Muscle of arm (tissue), 12 donors: ENCODE data around the gene SHC2. TPM values are rescaled to one million over a fixed set of nuclear protein-coding genes. Genes with fewer than 3 reads are reported as not detected.
"Not testable (repeated sequence)": the region's sequence is repeated elsewhere in the genome, so short reads cannot be mapped to it uniquely, and the experiment has no call there.

ENCODE experiments used
- DNase-seq: peaks from one replicate; pipeline ENCODE4 v3.0.0-alpha.2; 2013
- polyA plus RNA-seq, 12 donors: library from polyadenylated mRNA; unstranded; fragments of 120-200 nt; gene quantifications; one replicate each; pipeline ENCODE4 v1.2.1, GENCODE V29; 2013; ENCODE audit not compliant: insufficient read length in 12 of 12

The SHC2 gene
- polyA plus RNA-seq, 12 donors: 19.9 to 49.3 (median 27.0) TPM; not detected in 1

DNA sequence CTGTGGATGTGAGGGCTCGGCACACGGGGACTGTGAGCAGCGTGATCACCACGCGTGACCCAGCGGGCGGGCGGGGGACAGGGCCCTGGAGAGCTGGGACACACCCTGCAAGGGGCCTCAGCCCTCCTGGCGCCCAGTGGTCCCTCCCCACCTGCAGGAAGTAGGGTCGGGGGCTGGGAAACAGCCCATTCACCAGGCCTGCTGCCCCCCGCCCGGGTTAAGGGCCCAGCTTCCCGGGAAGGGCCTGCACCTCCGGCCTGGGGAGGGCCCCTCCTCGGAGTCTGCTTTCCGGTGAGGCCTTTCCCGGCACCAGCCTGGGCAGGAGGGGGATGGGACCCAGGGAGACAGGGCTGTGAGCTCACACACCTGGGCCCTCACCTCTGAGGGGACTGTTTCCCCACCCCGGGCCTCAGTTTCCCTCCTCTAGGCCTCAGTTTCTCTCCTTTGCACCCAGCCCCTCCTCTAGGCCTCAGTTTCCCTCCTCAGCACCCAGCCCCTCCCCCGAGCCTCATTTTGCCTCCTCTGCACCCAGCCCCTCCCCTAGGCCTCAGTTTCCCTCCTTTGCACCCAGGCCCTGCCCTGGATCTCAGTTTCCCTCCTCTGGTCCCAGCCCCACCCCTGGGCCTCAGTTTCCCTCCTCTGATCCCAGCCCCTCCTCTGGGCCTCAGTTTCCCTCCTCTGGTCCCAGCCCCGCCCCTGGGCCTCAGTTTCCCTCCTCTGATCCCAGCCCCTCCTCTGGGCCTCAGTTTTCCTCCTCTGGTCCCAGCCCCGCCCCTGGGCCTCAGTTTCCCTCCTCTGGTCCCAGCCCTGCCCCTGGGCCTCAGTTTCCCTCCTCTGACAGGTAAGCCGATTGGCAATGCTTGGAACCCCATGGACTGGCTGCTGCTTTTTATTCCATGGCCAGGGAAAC, 33.6 kb upstream of the SHC2 start:
- DNase-seq: no peak

DNA sequence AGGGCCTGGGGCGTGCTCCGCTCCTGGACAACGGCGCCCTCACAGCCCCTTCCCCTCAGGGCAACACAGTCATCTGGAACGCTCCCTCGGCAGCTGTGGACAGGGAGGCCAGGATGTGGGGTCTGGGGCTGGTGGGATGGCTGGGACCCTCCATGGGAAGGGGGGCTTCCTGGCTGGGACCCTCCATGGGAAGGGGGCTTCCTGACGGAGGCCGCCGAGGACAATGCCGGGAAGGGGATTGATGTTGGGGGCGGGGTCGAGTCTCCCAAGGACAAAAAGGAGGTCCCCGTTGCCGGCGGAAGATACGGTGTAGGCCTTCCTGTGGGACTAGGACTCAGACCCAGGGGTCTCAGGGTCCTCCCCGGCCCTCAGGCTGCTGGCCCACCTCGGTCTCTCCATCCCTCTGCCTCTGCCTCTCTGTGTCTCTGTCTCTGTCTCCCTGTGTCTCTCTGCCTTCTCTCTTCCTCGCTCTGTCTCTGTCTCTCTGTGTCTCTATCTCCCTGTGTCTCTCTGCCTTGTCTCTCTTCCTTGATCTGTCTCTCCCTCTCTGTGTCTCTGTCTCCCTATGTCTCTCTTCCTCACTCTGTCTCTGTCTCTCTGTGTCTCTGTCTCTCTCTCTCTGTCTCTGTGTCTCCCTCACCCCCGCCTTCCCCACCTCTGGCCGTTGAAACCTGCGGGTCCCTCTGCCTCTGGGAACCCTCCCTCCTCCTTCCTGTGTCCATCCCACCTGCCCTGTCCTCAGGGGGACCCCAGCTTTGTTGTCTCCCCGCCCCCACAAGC, 32.7 kb upstream of the SHC2 start:
- DNase-seq: no peak

DNA sequence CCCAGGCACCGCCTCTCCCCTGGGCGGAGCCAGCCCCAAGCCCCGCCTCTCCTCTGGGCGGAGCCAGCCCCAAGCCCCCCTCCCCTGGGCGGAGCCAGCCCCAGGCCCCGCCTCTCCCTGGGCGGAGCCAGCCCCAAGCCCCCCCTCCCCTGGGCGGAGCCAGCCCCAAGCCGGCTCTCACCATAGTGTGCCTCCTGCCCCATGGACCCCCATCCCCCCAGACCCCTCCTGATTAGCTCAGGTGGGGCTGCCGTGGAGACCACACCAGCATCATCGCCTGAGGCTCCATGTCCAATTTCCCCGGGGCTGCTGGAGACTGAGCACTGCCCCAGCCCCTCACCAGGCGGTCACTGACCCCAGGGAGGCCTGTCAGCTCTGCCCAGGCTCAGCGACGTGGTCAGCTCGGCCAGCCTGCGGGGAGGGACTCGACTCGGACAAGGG, 31.3 kb upstream of the SHC2 start:
- DNase-seq: no peak

DNA sequence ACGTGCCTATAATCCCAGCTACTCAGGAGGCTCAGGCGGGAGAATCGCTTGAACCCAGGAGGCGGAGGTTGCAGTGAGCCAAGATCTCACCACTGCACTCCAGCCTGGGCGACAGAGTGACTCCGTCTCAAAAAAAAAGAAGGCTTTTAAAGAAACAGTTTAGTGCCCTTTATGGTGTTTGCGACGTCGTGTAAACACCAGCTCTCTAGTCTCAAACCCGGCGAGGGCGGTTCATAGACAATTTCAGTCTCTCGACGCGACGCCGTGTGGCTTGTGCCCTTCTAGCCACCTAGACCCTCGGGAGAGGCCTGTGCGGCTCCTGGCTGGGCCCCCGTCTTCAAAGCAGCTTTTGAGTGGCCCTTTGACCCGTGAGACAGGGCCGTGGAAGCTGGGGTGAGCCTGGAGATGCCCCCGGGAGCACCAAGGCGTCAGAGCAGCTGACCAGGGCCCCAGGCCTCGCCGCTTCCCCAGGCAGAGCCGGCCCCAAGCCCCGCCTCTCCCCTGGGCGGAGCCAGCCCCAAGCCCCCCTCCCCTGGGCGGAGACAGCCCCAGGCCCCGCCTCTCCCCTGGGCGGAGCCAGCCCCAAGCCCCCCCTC, 30.4 kb upstream of the SHC2 start:
- DNase-seq: no peak

DNA sequence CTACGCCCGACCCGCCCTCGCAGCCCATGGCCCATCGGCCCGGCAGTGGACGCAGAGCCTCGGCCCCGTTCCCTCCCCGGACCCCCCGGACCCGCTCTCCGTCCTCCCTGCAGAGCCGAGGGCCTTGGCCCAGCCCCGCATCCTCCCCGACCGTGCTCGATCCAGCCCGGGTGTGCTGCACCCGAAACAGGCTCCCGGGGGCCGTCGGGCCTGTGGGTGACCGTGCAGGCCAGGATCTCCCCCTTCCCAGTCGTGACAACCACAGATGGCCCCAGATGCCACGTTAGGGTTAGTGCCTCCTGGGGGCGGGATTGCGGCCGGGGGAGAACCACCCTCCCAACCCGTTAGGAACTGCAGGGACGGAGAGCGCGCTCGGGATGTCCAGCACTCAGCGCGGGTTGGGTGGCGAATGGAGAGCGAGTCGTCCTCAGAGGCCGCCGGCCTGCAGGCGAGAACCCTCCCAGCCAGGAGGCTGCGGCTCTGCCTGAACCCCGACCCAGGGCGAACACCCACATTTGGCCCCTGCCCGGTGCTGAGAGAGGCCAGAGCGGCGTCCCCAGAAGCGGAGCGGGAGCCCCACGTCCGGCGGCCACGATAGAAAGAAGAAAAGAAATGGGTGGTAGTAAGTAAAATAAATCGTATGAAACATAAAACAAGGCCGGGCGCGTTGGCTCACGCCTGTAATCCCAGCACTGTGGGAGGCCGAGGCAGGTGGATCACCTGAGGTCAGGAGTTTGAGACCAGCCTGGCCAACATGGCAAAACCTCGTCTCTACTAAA, 28.8 kb upstream of the SHC2 start:
- DNase-seq: no peak

DNA sequence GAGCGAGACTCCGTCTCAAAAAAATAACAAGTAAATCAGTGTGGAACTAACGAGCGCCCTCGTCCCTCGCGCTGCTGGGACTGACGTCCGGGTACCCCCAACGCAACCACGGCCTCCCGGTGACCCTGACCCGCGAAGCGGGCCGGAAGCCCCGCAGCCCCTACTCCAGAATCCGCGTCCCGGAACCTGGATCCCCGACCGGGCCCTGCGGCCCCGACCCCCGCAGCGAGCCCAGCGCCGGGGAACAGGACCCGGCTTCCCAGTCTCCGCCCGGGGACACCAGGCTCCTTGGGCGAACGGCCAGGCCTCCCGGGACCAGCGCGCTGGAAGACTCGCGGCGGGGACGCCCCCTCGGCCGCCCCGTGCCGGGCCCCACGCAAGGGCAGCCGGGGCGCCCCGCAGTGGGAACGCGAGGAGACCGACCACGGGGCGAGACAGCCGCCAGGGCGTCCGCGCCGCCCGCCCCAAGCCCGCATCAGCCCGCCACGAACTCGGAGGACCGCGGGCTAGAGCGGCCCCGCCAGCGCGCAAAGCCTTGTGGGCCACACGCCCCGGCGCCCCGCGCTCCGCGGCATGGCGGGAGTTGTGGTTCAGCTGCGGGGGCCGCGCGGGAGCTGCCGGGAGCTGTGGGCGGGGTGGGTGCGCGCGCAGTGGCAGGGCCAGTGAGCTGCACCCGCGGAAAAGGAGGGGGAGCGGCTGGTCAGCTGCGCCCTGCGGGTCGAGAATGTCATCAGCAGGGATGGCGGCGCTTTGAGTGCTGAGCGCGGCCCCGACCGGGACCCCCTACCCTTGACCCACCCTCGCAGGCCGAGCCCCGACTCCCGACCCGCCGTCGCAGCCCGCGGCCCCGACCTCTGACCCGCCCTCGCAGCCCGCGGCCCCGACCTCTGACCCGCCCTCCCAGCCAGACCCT, 27.9 kb upstream of the SHC2 start:
- DNase-seq: peak; percentile 92

DNA sequence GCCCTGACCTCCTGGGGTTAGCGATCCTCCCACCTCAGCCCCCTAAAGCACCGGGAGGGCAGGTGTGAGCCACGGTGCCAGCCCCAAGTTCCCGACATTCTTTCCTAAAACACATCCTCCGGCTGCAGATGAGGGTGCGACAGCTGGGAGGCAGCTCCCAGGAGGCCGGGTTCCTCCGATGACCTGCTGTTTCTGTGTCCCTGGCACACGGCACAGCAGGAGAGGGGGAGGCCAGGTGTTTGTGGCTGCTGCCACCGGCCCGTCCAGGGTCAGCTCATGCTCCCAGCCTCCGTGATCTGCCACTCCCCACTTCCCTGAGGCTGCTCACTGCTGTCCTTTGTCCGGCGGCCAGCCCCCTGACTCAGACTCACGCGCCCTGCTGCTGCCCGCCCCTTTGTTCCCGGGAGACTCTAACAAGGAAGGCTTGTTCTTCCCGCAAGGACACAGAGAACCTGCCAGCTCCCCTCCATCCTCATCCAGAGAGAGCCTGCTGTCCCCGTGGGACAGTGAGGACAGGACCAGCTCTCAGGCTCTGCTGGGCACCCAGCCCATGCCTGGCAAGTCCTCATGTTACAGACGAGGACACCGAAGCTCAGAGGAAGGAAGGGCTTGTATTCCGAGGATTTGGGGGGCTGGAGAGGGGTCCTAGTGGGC, 24.9 kb upstream of the SHC2 start:
- no peak for DNase-seq

DNA sequence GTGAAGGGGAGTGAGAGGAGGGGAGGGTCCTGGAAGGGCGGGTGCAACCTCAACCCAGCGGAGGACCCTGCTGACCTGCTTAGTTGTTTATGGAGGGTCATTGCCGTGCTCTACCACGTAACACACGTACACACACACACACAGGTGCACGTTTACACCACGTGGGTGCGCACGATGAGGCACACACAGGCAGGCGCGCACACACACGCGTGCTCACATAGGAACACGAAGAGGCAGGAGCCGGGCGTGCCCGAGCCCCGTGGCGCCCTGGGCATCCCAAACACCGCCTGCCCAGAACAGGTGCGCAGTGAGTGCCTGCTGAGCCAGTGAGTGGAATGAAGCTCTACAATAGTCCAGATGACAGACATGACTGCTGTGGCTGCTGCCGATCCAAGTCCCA, 24.2 kb upstream of the SHC2 start:
- DNase-seq: no peak

DNA sequence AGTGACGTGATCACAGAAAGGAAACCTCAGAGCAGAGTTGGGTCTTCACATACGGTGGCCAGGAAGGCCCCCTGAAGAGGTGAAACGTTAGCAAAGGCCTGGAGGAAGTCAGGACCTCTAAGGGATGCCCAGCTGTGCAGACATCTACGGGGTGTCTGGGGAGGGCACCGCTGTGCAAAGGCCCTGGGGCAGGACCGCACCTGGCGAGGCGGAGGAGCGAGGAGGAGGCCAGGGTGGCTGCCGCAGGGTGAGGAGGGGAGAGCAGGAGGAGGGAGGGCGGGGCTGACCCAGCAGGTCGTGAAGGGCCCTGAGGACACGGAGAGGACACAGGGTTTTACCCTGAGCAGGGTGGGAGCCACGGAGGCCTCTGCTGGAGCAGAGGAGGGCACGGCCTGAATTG, 23.7 kb upstream of the SHC2 start:
- DNase-seq: no peak

DNA sequence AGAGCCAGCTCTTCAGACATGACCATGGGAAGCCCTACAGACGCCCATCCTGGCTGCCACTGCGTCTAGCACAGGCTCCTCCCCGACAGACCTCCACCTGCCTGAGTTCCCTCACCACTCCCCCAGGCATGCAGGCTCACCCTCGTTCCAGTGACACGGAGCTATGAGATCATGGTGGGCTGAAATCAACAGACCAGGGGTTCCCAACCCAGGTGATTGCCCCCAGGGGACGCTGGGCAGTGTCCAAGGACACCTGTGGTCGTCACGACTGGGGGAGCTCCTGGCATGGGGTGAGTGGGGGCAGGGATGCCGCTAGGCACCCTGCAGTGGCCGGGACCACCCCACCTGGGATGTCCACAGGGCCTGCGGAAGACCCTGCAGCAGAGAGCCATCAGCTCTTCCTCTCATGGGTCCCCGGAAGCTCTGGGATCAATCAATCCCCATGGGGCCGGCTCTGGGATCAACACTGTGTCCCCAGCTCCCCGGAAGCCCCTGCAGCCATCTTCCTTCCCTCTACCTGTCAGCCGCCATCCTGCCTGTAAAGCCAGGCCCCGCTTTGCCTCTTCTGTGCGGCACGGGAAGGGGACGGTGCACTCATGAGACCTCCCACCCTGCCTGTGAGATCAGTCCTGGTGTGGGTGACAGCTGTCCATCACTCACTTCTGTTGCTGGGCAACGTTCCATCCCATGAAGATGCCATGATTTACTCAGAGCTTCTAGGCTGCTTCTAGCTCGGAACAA, 22.7 kb upstream of the SHC2 start:
- no peak for DNase-seq

DNA sequence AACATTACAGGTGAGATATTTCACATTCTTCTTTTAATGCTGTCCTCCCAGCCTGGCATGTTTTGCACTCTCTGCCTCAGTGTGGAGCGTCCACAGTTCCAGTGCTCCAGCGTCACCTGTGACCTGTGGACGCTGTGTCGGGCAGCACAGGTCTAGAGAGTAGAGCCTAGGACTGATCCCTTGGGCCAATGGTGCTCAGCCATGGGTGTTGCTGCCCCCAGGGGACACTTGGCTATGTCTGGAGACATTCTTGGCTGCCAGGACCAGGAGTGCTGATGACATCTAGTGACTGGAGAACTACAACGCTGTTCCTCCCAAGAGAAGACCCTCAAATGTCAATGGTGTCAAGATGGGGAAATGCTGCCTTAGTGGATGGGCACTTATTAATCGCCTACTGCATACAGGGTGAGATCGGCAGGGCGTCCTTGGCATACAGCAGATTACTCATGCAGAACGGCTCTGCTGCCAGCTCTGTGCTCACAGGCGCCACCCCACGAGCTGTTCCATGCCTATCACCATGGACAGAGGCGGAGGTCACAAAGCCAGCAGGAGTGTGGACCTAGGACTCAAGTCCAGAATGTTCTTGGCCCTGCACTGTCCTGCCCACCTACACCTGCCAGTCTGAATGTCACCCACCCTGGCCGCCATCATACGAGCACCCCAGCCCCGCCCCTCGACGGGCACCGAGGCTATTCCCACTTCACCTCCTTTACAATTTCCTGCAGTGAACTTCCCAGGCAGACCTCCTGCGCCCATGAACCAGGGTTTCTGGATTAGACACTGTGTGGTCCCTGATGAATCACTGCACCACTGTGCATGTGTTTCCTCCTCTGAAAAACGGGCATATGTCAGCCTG, 21.6 kb upstream of the SHC2 start:
- no peak for DNase-seq

DNA sequence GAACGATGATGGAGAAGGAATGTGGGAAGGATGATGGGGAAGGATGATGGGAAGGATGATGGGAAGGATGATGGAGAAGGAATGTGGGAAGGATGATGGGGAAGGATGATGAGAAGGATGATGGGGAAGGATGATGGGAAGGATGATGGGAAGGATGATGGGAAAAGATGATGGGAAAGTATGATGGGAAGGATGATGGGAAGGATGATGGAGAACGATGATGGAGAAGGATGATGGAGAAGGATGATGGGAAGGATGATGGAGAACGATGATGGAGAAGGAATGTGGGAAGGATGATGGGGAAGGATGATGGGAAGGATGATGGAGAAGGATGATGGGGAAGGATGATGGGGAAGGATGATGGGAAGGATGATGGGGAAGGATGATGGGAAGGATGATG, 20.3 kb upstream of the SHC2 start:
- not testable (repeated sequence) for DNase-seq

DNA sequence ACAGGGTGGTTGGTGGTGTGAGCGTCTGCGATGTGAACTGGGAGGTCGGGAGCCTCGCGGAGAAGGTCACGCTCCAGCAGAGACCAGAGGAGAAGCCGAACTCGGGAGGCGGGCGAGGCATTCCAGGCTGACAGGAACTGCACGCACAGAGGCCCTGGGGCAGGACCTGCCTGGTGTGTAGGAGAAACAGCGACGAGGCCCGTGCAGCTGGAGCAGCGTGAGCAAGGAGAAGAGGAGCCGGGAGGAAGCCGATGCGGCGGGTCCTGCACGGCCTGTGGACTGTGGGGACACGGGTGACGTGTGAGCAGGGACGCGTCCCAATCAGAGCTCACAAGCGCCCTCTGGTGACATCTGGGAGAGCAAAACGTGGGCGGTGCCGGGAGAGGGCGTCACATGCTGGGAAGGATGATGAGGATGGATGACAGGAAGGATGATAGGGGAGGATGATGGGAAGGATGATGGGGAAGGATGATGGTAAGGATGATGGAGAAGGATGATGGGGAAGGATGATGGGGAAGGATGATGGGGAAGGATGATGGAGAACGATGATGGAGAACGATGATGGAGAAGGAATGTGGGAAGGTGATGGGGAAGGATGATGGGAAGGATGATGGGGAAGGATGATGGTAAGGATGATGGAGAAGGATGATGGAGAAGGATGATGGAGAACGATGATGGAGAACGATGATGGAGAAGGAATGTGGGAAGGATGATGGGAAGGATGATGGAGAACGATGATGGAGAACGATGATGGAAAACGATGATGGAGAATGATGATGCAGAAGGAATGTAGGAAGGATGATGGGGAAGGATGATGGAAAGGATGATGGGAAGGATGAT, 19.4 kb upstream of the SHC2 start:
- peak; percentile 84 for DNase-seq

DNA sequence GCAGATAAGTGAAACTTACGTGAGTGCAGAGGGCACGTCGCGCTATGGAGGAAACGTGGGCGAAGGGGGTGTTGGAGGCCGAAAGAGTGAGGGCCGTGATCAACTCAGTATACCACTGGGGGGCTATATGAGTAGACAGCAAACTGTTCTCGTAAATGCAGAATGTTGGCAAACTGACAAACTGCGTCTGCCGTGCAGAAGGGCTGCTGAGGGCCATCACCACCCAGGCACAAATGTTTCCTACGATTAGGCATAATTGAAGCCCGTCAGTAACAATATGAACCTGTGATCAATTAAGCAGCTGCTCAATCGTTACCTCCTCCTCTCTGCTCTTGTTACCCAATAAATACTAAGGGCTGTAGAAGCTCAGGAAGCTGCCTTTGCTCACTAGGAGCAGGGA, 18.1 kb upstream of the SHC2 start:
- no peak for DNase-seq

DNA sequence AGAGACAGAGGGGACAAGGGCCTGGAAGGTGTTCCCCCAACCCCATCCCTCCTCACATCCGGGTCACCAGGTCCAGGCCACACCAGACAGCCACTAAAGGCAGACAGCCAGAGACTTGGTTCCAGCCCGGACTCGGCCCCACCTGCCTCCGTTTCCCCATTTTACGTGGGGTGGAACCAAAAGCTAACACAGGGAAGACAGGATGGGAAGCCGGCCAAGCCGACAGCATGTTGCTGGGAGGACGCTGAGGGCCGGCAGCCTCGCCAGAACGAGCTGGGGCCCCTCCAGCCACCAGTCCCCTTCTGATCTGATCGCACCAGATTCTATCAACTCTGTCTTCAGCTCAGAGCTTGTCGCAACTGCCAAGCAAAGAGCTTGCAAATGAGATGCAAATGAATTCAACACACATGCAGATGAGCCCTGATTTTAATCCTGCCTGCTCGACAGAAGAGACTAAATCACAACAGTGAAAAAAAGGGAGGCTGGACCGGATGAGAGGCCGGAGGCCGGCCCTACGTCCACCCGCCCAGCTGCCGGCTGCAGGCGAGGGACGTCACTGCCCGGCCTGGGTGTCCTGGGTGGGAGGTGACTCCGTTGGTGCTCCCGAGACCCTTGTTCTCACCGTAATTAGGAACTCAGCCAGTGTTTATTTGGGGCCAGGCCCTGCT, 17.5 kb upstream of the SHC2 start:
- DNase-seq: no peak

DNA sequence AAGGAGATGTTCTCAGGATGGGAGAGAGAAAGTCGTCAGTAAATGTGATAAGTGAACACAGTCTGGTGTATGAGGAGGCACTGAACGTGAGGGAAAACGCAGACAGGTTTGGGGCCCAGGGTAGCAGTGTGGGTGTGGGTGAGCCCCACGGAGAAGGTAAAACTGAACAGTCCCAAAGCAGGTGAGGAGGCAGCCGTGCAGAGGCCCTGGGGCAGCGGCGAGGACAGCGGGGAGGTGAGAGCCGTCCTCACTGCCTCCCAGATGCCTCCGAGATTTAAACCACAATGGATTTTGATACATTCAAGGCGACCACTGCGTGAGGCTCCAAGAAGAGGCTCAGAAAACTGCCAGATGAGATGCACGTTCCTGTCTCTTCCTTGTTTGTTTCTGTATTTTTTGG, 14.5 kb upstream of the SHC2 start:
- DNase-seq: no peak
